NCI-H446 (cell line): Measurements from ENCODE around the gene TAF1D.
"Not testable (repeated sequence)": the region's sequence is repeated elsewhere in the genome, so short reads cannot be mapped to it uniquely, and the experiment has no call there.

Experiments
- DNase-seq, 2 experiments: peaks; one replicate each; lab custom pipeline; 2025; lab: John Stamatoyannopoulos, UW

The TAF1D gene

GRCh38 chr11:93747122-93747521 is 5.8 kb upstream of the TAF1D start:
- DNase-seq, result no peak

GRCh38 chr11:93746101-93746500 is 4.8 kb upstream of the TAF1D start:
- no peak for DNase-seq

GRCh38 chr11:93745005-93745755 is 3.9 kb upstream of the TAF1D start:
- not testable (repeated sequence) for DNase-seq

- no peak for DNase-seq
Observed at GRCh38 chr11:93744669-93745004, 3.3 kb upstream of the TAF1D start.

- no peak for DNase-seq
Observed at GRCh38 chr11:93743291-93743690, 2.0 kb upstream of the TAF1D start.

- no peak for DNase-seq
Observed at GRCh38 chr11:93741882-93742226, 559 bp upstream of the TAF1D start.

- DNase-seq, result peak; percentile 53 to 73
Observed at GRCh38 chr11:93740730-93741093, 583 bp downstream of the TAF1D start.

- DNase-seq, result no peak
Observed at GRCh38 chr11:93740031-93740729, 1.1 kb downstream of the TAF1D start.

GRCh38 chr11:93738647-93739081 is 2.6 kb downstream of the TAF1D start:
- no peak for DNase-seq

GRCh38 chr11:93737904-93738612 is 3.2 kb downstream of the TAF1D start:
- no peak for DNase-seq

GRCh38 chr11:93736129-93736528 is 5.2 kb downstream of the TAF1D start:
- DNase-seq, result no peak

- DNase-seq, result no peak
Observed at GRCh38 chr11:93735627-93736026, 5.7 kb downstream of the TAF1D start.

- no peak for DNase-seq
Observed at GRCh38 chr11:93734427-93735222, 6.7 kb downstream of the TAF1D start.

- no peak for DNase-seq
Observed at GRCh38 chr11:93733474-93733873, 7.8 kb downstream of the TAF1D start.

- no peak for DNase-seq
Observed at GRCh38 chr11:93732237-93732892, 8.9 kb downstream of the TAF1D start.

- DNase-seq, result no peak
Observed at GRCh38 chr11:93730108-93731107, 10.9 kb downstream of the TAF1D start.

- DNase-seq, result no peak
Observed at GRCh38 chr11:93729129-93729616, 12.1 kb downstream of the TAF1D start.

- DNase-seq, result no peak
Observed at GRCh38 chr11:93728792-93729128, 12.5 kb downstream of the TAF1D start.

- DNase-seq, result no peak
Observed at GRCh38 chr11:93727985-93728791, 13.1 kb downstream of the TAF1D start.

- no peak for DNase-seq
Observed at GRCh38 chr11:93724089-93724488, 17.2 kb downstream of the TAF1D start.
